Cerebellar cortex (tissue), 1 donor: ENCODE measurements around the gene ACTR1A.
"Not testable (repeated sequence)": the region's sequence is repeated elsewhere in the genome, so short reads cannot be mapped to it uniquely, and the experiment has no call there.

Experiments
- DNase-seq: peaks from one replicate; pipeline ENCODE4 v3.0.0-alpha.2; 2015; ENCODE audit warnings: low spot score

ACTR1A gene

DNA sequence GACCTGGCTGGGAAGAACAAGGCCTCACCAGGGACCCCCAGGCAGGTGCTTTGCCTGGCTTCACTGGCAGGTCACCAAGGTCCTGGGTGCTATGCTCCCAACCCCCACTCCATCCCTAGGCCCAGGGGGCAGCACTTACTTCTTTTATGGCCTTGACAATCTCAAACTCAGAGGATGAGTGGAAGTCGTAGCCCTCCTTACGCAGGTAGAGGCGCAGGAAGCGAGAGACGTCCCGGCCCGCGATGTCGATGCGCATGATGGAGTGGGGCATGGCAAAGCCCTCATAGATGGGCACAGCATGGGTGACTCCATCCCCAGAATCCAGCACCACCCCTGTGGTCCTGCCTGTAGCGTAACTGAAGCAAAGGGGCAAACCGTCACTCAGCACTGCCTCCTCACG, 18.5 kb downstream of the ACTR1A start:
- DNase-seq: no peak

DNA sequence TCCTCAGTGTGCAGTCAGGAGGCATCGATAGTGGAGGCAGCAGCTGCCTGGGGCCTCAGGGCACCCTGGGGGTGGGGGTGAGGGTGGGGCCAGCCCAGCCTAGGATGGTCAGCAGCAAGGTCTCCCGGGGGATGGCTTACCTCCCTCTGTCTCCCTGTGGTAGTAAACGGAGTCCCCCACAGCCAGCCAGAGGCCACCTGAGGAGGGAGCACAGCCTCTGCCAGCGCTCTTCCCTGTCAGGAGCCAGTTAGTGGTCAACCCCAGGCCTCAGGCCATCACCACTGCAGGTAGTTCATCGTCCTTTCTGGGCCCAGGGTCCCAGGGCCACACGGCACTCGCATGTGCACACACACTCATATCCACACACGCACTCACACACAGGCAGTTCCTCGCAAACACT, 22.1 kb downstream of the ACTR1A start:
- DNase-seq: no peak

DNA sequence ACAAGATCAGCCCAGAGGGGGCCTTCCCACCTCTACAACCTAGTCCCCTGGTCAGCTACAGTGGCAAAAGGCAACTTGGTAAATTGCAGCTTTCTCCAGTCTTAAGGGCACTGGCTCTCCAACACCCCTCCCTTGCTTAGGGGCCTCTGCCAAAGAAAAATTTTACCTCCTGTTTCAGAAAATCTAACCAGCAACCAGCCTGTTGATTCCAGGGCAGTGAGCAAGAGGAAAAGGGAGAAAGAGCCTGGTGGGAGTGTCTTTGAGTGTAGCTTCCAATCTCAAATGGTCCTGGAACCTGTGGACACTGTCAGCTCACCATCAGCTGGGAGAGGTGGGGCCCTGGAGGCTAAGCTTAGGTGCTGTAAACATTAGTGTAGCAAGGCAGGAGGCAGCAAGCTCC, 22.9 kb downstream of the ACTR1A start:
- DNase-seq: peak; percentile 23

DNA sequence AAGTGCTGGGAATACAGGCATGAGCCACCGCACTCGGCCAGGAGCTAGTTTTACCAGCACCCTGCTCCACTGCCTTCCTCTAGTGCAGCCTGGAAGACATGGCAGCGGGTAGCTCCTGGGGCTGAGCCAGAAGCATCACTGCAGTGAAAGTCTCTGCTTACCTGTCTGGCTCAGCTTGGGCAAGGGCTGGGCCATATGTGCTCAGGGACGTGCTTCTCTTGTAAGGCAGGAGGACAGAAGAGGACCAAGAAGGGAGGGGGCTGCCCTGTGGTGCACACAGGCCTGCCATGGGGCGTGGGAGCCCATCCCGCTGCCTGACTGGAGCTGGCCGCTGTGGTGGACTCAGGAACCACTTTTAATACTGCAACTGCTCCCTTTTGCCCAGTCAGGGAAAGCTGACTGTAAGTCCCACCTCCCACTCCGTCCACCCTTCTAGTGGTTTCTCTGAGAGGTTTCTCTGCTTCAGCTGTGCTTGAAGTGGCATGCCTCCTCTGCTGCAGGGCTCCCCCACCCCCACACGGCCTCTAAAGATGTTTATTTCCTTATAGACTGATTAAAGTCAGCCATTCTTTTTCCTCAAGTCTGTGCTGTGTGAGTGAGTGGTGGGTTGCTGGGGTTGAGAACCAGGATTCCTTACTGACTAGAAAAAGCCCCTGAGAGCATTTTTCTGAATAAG, 25.9 kb downstream of the ACTR1A start:
- DNase-seq: no peak

DNA sequence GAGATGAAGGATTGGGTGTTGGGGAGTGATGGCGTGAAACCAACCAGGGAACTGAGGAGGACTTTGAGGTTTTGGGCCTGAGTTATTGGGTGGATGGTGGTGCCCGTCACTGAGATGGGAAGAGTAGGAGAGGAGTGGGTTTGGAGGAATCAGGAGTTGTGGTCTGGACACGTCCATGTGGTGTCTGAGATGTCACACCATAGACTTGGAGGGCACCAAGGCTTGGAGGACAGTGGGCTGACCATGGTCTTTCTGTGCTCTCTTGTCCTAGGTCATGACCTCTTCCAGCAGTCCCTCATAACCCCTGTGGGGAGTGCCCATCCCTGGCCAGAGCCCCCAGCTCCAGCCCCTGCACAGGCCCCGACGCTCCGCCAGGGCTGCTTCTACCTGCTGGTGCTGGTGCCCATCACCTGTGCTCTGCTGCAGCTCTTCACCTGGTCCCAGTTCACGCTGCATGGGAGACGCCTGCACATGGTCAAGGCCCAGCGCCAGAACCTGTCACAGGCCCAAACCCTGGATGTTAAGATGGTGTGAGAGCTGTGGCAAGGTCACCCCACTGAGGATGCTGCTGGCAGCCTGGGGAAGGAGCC, 27.0 kb downstream of the ACTR1A start:
- no peak for DNase-seq

DNA sequence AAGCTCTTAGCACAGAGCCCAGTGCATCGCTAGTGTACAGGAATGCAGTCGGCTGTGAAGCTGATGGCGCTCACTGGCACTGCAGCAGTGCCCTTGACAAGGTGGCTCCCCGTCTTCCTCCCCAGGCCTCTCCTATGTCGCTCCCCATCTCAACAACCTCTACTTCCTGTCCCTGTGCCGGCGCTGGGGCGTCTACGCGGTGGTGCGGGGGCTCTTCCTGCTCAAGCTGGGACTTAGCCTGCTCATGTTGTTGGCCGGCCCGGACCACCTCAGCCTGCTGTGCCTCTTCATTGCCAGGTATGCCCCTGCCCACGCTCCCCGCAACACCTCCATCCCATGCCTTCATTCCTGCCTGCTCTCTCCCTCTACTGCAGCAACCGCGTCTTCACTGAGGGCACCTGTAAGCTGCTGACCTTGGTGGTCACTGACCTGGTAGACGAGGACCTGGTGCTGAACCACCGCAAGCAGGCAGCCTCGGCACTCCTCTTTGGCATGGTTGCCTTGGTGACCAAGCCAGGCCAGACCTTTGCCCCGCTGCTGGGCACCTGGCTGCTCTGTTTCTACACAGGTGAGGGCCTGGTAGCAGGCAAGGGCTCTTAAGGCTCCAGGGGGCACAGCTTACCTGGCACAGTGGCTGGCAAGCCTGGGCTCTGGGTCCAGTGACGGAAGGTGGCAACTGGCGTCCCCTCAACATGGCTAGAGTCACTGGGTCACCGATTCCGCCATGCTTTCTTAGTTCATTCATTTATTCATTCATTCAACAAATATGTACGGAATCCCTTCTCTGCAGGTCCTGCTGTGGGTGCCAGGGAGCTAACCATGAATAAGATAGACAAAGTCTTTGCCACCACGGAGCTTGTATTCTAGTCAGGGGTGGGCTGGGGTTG, 28.8 kb downstream of the ACTR1A start:
- DNase-seq: no peak

DNA sequence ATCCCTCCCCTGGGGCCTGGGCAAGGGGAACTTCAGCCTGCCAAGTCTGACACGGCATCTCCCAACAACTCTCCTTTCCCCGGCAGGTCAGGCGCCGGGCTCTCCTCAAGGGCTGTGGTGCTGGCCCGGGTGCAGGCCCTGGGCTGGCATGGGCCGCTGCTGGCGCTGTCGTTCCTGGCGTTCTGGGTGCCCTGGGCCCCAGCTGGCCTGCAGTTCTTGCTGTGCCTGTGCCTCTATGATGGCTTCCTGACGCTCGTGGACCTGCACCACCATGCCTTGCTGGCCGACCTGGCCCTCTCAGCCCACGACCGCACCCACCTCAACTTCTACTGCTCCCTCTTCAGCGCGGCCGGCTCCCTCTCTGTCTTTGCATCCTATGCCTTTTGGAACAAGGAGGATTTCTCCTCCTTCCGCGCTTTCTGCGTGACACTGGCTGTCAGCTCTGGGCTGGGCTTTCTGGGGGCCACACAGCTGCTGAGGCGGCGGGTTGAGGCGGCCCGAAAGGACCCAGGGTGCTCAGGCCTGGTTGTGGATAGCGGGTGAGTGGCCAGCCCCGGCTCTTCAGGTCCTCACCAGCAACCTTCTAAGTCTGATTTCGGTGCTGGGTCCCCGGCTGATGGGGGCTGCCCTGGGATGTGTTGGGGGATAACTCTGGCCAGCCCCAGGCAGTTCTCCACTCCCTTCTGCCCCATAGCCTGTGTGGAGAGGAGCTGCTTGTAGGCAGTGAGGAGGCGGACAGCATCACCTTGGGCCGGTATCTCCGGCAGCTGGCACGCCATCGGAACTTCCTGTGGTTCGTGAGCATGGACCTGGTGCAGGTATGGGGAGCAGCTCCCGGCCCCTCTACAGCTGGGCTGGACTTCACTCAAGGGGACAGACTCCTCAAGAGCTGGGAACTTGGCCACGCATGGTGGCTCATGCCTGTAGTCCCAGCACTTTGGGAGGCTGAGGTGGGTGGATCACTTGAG, 31.6 kb downstream of the ACTR1A start:
- DNase-seq: no peak

DNA sequence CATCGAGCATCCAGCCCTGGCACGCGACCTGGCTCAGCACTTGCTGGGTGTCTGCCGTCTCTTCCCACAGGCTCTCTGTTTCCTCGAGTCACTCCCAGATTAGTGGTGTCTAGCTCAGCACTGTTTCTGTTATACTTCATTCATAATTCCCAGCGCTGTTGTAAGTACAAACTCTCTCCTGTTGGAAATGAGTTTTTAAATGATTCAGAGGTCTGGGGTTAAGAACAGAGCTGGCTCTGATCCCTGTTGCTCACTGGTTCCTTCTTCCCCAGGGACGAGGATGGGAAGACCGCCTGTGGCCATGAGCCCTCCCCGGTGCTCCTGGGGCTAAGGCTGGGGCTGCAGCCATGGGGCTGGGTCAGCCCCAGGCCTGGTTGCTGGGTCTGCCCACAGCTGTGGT, 33.8 kb downstream of the ACTR1A start:
- DNase-seq: no peak

DNA sequence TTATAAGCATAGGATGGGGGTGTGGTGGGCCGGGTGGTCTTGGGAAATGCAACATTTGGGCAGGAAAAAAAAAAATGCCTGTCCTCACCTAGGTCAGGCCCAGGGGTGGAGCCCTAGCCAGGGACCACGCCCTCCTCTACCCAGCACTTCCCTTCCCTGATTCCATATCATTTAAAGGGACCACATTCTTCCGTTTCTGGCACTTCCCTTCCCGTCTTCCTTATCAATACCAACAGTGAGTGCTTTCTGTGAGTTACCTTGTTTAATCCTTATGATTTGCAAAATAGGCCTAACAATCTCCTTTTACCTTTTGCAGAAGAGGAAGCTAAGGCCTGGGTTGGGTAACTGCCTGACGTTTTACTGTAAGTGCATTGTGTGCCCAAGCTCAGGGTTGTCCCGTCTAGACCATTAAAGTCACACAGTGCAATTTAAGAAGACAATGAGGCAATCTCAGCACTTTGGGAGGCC, 34.5 kb downstream of the ACTR1A start:
- DNase-seq: no peak

DNA sequence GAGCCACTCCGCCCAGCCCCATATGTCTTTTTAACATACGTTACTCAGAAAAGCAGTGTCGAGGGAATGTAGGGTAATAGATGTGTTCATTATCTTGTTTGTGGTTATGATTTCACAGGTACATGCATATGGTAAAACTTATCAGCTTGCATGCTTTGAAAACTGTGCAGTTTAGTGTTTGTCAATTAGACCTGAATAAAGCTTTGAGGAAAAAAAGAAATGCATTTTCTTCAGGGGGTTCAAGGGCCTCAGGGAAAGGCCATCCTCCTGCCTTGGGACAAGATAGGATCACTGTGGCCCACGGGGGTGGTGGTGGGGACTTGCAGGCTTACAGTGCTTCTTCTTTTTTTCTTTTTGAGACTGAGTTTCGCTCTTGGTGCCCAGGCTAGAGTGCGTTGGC, 35.2 kb downstream of the ACTR1A start:
- DNase-seq: no peak

DNA sequence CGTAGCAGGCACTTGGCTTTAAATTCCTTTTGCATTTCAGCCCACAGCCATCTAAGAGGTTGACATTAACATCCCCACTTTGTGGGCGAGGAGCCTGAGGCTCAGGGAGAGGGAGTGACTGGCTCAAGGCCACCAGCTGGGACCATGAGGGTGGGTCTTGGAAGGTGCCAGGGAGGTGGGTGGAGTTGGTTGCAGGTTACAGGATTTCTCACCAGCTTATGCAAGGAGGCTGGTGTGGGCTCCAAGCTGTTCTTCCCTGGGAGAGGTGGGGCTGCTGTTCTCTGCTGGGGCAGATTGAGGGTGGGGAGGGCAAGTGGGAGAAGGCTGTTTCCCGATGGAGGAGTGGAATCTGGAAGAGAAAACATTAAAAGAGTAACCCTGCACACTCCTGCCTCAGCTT, 37.0 kb downstream of the ACTR1A start:
- no peak for DNase-seq

DNA sequence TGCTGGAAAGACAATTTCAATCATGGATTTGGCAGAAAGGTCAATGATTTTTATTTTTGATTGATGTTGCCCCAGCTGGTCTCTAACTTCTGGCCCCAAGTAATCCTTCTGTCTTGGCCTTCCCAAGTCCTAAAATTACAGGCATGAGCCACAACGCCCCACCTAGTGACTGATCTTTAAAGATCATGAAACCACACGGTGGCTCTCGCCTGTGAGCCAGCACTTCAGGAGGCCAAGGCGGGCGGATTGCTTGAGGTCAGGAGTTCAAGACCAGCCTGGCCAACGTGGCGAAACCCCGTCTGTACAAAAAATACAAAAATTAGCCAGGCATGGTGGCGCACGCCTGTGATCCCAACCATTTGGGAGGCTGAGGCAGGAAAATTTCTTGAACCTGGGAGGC, 38.5 kb downstream of the ACTR1A start:
- no peak for DNase-seq

DNA sequence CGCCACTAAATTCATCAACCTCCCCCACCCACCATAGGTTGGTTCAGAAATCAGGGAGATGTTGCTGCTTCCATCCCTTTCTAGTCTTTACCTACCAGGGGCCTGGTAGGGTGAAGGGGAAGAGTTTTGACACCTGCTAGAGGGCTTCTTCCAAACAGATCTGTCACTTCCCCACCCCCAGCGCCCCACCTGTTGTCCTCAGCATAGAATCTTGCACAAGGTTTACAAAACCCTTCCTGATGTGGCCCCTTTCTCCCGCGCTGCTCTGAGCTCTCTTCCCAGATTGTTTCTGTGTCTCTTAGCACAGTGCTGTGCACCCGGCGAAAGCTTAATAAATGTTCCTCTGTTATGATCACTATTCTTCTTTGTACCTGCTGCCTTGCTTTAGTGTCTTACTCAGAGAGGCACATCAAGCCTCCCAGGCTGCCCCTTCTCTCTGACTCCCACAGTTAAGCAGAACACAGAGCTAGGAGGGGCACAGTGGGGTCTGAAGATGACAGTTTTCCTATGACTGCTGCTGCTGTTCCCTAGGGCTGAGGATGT, 39.9 kb downstream of the ACTR1A start:
- peak; percentile 22 for DNase-seq

DNA sequence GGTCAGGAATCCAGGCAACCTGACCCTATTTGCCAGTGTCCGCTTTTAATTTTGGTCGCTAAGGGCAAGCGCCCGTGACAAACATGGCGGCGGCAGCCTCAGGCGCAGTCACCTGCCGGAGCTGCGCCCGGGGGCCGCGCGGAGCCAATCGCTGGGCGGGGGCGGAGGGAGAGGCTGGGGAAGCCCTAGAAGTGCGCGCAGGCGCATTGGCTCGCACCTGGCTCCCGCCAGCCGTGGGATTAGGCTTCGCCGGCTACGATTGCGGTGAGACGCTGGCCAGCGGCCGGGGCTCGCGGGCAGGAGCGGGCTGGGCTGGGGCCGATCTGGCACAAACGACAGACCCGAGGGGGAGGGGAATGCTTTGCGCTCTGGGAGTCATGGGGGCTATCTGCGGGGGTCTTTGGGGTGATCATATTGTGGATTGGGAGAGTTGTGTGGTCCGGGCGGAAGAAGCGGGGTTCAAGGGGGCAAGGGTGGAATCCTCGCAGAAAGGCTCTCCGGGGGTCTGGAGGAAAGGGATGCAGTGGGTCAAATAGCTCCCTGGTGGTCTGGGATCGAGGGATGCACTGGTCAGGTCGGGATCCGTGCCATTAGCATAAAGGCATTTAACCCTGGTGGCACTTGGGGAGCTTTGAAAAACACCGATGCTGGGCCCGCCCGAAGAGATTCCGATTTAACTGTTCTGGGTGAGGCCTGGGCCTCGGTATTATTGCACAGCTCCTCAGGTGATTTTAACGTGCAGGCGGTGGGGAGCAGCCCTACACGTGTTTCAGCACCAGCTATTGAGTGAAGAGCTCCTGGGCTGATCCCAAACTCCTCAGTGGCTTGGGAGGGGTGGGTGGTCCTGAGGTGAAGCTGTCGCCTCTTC, 41.1 kb downstream of the ACTR1A start:
- DNase-seq: peak; percentile 93

DNA sequence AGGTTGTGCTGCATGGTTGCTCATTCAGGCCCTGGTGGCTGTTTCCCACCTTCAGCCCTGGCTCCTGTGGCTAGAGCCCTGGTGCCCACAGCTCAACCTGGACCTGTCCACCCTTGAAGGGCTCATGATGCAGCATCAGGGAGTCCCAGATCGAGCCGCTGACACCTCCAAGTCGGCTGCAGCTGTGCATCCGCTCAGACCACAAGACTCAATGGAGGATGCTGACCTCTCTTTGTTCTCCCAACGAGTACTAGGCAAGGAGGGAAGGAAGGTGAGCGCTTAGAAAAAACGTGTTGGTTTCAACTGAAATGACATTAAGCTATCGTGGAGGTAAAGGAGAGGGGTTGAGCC, 41.7 kb downstream of the ACTR1A start:
- DNase-seq: no peak

DNA sequence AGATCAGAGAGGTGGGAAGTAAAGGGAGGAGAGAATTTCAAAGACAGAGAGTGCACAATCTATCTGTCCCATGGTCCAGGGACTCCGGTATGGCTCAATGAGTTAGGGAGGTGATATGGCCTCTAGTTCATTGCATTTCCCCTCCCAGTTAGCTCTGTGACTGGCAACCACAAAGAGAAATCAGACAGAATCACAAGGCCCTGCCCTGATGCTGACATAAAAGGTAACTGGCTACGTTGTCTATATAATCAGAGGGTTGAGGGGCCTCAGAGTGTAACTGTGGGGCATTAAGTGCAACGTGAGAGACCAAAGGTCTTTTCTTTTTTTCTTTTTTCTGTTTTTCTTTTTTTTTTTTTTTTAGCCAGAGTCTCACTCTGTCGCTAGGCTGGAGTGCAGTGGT, 43.9 kb downstream of the ACTR1A start:
- DNase-seq: no peak

DNA sequence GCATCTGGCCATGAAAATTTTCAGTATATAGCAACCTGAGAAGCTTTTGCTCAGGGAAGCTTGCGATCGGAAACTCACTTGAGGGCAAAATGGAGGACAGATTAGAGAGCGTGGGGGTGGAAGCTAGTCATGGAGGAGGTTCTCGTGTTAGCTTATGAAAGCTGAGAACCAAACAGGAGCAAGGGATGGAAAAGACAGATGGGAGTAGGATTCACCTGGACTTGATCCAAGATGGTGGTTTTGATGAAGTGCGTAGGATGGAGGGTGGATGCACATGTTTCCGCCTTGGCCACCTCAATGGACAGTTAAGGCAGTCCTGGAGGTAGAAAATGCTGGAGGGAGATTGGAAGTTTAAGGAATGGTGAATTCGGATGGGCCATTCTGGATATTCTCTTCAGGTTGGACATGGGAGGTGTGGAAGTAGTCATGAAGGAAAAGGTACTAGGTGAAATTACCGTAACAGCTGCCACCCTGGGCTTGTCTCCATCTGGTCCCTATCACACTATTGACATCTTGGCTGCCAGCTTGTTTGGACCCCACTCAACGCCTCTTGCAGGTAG, 44.8 kb downstream of the ACTR1A start:
- DNase-seq: peak; percentile 73

DNA sequence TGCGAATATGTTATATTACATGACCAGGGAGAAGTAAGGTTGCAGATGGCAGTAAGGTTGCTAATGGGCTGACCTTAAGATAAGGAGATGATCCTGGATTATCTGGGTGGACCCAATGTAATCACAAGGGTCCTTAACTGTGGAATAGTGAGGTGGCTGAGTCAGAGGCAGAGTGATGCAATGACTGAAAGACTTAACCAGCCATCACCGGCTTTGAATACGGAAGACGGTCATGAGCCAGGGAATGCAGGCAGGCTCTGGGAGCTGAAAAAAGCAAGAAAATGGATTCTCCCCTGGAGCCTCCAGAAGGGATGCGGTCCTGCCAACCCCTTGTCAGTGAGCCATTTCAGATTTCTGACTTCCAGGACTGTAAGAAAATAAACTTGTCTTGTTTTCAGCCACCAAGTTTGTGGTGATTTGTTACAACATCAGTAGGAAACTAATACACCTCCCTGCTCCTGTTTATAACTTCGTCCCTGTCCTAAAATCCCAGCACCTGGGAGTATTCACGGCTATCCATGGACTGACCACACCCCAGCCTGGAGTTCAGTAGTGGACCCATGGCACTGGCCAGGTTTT, 46.5 kb downstream of the ACTR1A start:
- no peak for DNase-seq

DNA sequence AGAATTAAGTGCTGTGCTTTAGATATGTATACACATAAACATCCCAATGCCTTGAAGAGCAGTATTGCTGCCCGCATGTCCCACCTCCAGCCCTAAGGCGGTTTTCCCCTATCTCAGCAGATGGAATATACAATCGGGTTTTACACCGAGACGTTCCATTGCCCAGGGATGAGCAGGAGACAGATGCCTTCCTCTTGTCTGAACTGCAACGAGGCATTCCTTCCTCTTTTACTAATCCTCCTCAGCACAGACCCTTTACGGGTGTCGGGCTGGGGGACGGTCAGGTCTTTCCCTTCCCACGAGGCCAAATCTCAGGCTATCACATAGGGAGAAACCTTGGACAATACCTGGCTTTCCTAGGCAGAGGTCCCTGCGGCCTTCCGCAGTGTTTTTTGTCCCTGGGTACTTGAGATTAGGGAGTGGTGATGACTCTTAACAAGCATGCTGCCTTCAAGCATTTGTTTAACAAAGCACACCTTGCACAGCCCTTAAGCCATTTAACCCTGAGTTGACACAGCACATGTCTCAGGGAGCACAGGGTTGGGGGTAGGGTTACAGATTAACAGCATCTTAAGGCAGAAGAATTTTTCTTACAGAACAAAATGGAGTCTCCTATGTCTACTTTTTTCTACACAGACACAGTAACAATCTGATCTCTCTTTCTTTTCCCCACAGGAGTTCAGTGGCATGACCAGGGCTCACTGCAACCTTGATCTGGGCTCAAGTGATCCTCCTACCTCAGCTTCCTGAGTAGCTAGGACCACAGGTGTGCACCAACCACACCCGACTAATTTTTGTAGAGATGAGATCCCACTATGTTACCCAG, 47.6 kb downstream of the ACTR1A start:
- not testable (repeated sequence) for DNase-seq
